ENCODE results near the gene BRCA2. TPM values are rescaled to one million over a fixed set of nuclear protein-coding genes. Genes with fewer than 3 reads are reported as not detected.

BRCA2 gene
- total RNA-seq, 1 donor from 2014 or later: 0.53 TPM

- FAIRE-seq: no peak
- no peak for TF ChIP-seq CTCF (IDR thresholded peaks at IDR 0.05; ENCODE audit: insufficient read depth, low read length, severe bottlenecking)
These were observed 37.5 kb upstream of the BRCA2 start for GRCh38 chr13:32277839-32278238.

GRCh38 chr13:32278426-32278825, 36.9 kb upstream of the BRCA2 start:
- peak; percentile 55 for DNase-seq (ENCODE audit: low read depth)
- no peak overlapping the region for H3K4me3 ChIP-seq (ENCODE audit: low read depth, low read length)
- no peak for FAIRE-seq
- H3K27me3 ChIP-seq (ENCODE audit: control insufficient read depth, insufficient read depth, low read length): no peaks in the 10 kb centered on the region
- TF ChIP-seq CTCF (IDR thresholded peaks at IDR 0.05; ENCODE audit: insufficient read depth, low read length, severe bottlenecking): no peak
- no peaks in the 10 kb centered on the region for H3K36me3 ChIP-seq (ENCODE audit: control insufficient read depth, insufficient read depth, low read length)

More at GRCh38 chr13:32277839-32278238, 37.5 kb upstream of the BRCA2 start:
- H3K4me3 ChIP-seq (ENCODE audit: low read depth, low read length): no peak overlapping the region
- no peaks in the 10 kb centered on the region for H3K27me3 ChIP-seq (ENCODE audit: control insufficient read depth, insufficient read depth, low read length)
- no peak for DNase-seq (ENCODE audit: low read depth)
- no peaks in the 10 kb centered on the region for H3K36me3 ChIP-seq (ENCODE audit: control insufficient read depth, insufficient read depth, low read length)

GRCh38 chr13:32281096-32281495, 34.2 kb upstream of the BRCA2 start:
- TF ChIP-seq CTCF (IDR thresholded peaks at IDR 0.05; ENCODE audit: insufficient read depth, low read length, severe bottlenecking): no peak

GRCh38 chr13:32282096-32282711, 33.1 kb upstream of the BRCA2 start:
- H3K4me3 ChIP-seq (ENCODE audit: low read depth, low read length): no peak overlapping the region
- TF ChIP-seq CTCF (IDR thresholded peaks at IDR 0.05; ENCODE audit: insufficient read depth, low read length, severe bottlenecking): no peak
- no peaks in the 10 kb centered on the region for H3K27me3 ChIP-seq (ENCODE audit: control insufficient read depth, insufficient read depth, low read length)
- FAIRE-seq: no peak
- no peaks in the 10 kb centered on the region for H3K36me3 ChIP-seq (ENCODE audit: control insufficient read depth, insufficient read depth, low read length)
- no peak for DNase-seq (ENCODE audit: low read depth)

More at GRCh38 chr13:32281096-32281495, 34.2 kb upstream of the BRCA2 start:
- no peak for FAIRE-seq
- Histone ChIP-seq H3K36me3 (ENCODE audit: control insufficient read depth, insufficient read depth, low read length) (no peaks in the 10 kb centered on the region), H3K27me3 (ENCODE audit: control insufficient read depth, insufficient read depth, low read length) (no peaks in the 10 kb centered on the region), H3K4me3 (ENCODE audit: low read depth, low read length) (no peak overlapping the region)
- no peak for DNase-seq (ENCODE audit: low read depth)

GRCh38 chr13:32284927-32285632, 30.2 kb upstream of the BRCA2 start:
- Histone ChIP-seq H3K27me3 (ENCODE audit: control insufficient read depth, insufficient read depth, low read length) (no peaks in the 10 kb centered on the region), H3K36me3 (ENCODE audit: control insufficient read depth, insufficient read depth, low read length) (no peaks in the 10 kb centered on the region), H3K4me3 (ENCODE audit: low read depth, low read length) (no peak overlapping the region)
- DNase-seq (ENCODE audit: low read depth) (peak; percentile 76), FAIRE-seq (no peak)
- no peak for TF ChIP-seq CTCF (IDR thresholded peaks at IDR 0.05; ENCODE audit: insufficient read depth, low read length, severe bottlenecking)

Measured in bronchial epithelial cell (primary cell).